DMS153 (cell line): ENCODE data around the gene SLC16A10.
"Not testable (repeated sequence)": the region's sequence is repeated elsewhere in the genome, so short reads cannot be mapped to it uniquely, and the experiment has no call there.

Experiments used
- DNase-seq: peaks from one replicate; lab custom pipeline; 2025; lab: John Stamatoyannopoulos, UW

SLC16A10 gene

GRCh38 chr6:111131018-111131417 is 43.7 kb downstream of the SLC16A10 start:
- DNase-seq = not testable (repeated sequence)

GRCh38 chr6:111132669-111133068 is 45.4 kb downstream of the SLC16A10 start:
- DNase-seq = not testable (repeated sequence)

GRCh38 chr6:111134236-111134869 is 47.0 kb downstream of the SLC16A10 start:
- DNase-seq = not testable (repeated sequence)

GRCh38 chr6:111137489-111138093 is 50.3 kb downstream of the SLC16A10 start:
- not testable (repeated sequence) for DNase-seq

- DNase-seq = no peak
These were observed 60.1 kb downstream of the SLC16A10 start for GRCh38 chr6:111147440-111147839.

GRCh38 chr6:111148110-111148509 is 60.8 kb downstream of the SLC16A10 start:
- DNase-seq = no peak

- DNase-seq = no peak
These were observed 63.3 kb downstream of the SLC16A10 start for GRCh38 chr6:111150577-111150976.

GRCh38 chr6:111154981-111155380 is 67.7 kb downstream of the SLC16A10 start:
- no peak for DNase-seq

- DNase-seq = no peak
These were observed 70.1 kb downstream of the SLC16A10 start for GRCh38 chr6:111157412-111157811.

- DNase-seq = no peak
These were observed 72.3 kb downstream of the SLC16A10 start for GRCh38 chr6:111159633-111160032.

- no peak for DNase-seq
These were observed 74.3 kb downstream of the SLC16A10 start for GRCh38 chr6:111161650-111162049.

- DNase-seq = no peak
These were observed 75.2 kb downstream of the SLC16A10 start for GRCh38 chr6:111162504-111162903.

- DNase-seq = no peak
These were observed 84.5 kb downstream of the SLC16A10 start for GRCh38 chr6:111171577-111172400.

- DNase-seq = no peak
These were observed 85.3 kb downstream of the SLC16A10 start for GRCh38 chr6:111172563-111172962.

- DNase-seq = no peak
These were observed 86.0 kb downstream of the SLC16A10 start for GRCh38 chr6:111173341-111173740.

- DNase-seq = no peak
These were observed 86.6 kb downstream of the SLC16A10 start for GRCh38 chr6:111173946-111174345.

GRCh38 chr6:111175109-111175508 is 87.8 kb downstream of the SLC16A10 start:
- no peak for DNase-seq

- no peak for DNase-seq
These were observed 88.9 kb downstream of the SLC16A10 start for GRCh38 chr6:111176038-111176759.

- DNase-seq = no peak
These were observed 89.4 kb downstream of the SLC16A10 start for GRCh38 chr6:111176760-111177099.

- no peak for DNase-seq
These were observed 89.8 kb downstream of the SLC16A10 start for GRCh38 chr6:111177131-111177530.

- DNase-seq = no peak
These were observed 96.6 kb downstream of the SLC16A10 start for GRCh38 chr6:111183702-111184517.
